ENCODE results near the gene FBXW9.
"Not testable (repeated sequence)": the region's sequence is repeated elsewhere in the genome, so short reads cannot be mapped to it uniquely, and the experiment has no call there.

Gene FBXW9

DNA sequence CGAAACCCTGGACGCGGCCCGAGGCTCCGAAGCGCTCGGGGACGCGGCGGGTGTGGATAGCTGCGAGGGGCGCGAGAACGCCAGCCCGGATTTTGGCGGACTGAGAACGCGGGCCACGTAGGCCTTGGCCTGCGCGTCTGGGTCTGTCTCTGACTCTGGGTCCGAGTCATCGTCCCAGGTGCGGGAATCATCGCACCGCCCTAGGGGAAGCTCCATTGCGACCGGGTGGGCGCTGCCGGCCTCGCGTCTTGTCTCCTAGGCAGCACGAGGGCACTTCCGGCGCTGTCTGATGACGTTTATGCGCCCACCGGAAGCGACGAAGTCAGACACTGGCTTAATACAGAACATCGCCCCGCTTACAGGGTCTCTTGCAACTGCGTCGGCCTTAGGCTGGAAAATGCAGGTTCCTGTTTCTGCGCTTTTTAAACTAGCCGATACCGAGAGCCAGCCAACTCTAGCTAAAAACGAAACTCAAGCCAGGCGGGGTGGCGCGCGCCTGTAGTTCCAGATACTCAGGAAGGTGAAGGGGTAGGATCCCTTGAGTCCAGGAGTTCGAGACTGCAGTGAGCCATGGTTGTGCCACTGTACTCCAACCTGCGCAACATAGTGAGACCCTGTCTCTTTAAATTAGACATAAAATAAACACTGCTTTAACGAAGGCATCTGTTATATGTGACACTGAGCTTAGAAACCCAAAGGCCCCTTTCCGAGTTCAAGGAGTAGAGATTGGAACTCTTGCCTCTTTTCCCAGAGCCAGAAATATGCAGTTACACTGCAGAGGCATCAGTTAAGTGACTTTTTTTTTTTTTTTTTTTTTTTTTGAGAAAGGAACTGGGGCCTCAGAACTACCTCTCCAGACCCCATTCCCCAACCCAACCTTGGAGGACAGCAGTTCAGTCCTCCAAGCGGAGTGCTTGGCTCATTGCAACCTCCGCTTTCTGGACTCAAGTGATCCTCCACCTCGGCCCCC lies at the start of gene FBXW9:
Gene FBXW9 (minus strand): TSS at position 266 of the 970 bp plus-strand sequence. CDS start 50 bp downstream, at position 216.
- DNase-seq (ENCODE audit: low spot score in 2 of 2) (peak; percentile 97 to 99), ATAC-seq (ENCODE audit: low read depth) (peak; percentile 91)
- H3K9me3 Mint-ChIP-seq, result no peaks in the 10 kb centered on the region
- no peaks in the 10 kb centered on the region for H3K27me3 Mint-ChIP-seq
- peaks cover 5% of the 10 kb centered on the region for H3K36me3 Mint-ChIP-seq
- H3K4me1 Mint-ChIP-seq, result peaks cover 3% of the 10 kb centered on the region
- peak within 1 kb of the TSS; percentile 91 for H3K4me3 Mint-ChIP-seq
- H3K27ac Mint-ChIP-seq, result peak within 1 kb of the TSS; percentile 95

DNA sequence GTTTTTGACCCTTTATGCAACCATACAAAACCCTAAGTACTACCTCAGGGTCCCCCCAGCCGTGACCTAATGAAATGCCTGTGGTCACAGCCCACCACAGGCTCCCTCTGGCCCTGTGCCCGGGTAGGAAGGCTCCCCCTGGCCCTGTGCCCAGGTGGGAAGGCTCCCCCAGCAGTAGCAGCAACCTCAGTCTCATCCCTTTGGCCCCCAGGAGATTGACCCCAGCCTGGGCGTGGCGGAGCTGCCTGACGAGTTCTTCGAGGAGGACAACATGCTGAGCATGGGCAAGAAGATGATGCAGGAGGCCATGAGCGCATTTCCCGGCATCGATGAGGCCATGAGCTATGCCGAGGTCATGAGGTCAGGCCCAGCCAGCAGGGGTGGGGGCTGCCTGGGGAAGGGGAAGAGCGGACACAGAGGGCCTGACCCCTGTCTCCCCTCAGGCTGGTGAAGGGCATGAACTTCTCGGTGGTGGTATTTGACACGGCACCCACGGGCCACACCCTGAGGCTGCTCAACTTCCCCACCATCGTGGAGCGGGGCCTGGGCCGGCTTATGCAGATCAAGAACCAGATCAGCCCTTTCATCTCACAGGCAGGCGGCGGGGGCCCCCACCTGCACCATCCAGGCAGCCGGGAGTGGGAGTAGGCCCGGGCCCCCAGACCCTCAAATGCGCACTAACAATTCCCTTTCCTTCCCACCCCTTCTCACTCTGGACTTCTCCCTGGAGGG lies 48.9 kb upstream of the FBXW9 start:
- H3K27me3 Mint-ChIP-seq, result peaks cover 7% of the 10 kb centered on the region
- DNase-seq (ENCODE audit: low spot score in 2 of 2) (no peak), ATAC-seq (ENCODE audit: low read depth) (no peak)
- H3K4me3 Mint-ChIP-seq, result no peak overlapping the region
- H3K27ac Mint-ChIP-seq, result no peak overlapping the region
- H3K36me3 Mint-ChIP-seq, result peaks cover 35% of the 10 kb centered on the region
- H3K9me3 Mint-ChIP-seq, result peaks cover 5% of the 10 kb centered on the region
- peaks cover 6% of the 10 kb centered on the region for H3K4me1 Mint-ChIP-seq

DNA sequence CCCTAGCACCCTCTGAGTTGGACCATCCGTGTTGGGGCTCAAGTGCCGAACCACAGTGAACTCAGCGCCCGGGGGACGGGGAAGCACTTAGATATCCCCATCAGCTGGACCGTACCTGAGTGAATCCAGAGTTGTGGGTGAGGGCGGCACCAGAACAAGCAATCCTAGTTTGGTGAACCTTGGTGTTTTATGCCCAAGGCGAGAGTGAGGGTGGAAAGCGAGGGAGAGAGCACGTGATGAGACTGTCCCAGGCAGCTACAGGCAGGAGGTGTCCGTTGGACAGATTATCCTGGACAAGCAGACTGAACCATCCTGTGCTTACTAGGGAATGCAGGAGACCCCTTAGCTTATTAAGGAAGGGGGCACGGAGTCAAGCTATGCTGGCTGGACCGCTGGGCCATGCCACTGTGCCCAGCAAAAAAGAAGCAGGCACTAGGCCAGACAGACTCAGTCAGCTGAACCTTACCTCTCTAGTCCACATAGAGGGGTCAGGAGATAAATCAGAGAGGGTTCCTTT lies 41.5 kb upstream of the FBXW9 start:
- Mint-ChIP-seq H3K27me3 (no peaks in the 10 kb centered on the region), H3K4me1 (peaks cover 25% of the 10 kb centered on the region), H3K27ac (peak overlapping the region; percentile 96), H3K9me3 (no peaks in the 10 kb centered on the region), H3K4me3 (peak overlapping the region; percentile 100), H3K36me3 (peaks cover 18% of the 10 kb centered on the region)
- ATAC-seq (ENCODE audit: low read depth) (no peak), DNase-seq (ENCODE audit: low spot score in 2 of 2) (no peak)

DNA sequence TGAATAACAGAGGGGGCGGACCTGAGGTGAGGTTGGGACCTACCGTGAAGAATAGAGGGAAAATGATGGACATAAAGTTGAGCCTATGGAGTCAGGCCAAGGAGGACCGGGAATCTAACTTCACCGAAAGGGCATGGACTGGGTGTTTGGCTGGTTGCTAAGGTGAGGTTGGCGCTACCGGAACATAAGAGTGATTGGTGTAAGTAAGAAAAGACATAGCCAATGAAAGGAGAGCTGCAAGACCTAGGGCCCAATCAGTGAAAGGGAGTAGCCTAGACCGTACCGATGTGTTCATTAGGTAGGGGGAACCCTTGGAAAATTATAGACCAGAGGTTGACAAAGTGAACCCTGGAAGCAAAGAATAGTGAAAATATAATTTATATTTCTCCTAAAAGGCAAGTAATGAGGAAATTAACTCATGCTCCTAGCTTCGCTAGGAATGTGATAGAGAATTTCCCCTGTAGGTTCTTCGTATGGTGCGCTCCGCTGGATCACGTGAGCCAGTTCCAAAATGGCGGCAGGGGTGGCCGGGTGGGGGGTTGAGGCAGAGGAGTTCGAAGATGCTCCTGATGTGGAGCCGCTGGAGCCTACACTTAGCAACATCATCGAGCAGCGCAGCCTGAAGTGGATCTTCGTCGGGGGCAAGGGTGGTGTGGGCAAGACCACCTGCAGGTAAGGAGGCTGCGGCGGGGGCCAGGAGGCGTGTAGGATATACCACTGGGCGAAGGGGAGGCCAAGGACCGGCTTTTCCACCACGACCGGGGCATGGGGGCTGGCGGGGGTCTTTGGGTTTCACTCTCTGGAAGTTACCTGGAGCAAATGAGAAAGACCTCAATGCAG lies 40.8 kb upstream of the FBXW9 start, which contains the start of gene GET3:
Gene GET3 (plus strand): TSS at position 503 of the 840 bp plus-strand sequence. CDS start 9 bp downstream, at position 512.
- Mint-ChIP-seq H3K4me3 (peak within 1 kb of the TSS; percentile 100), H3K9me3 (no peaks in the 10 kb centered on the region), H3K27me3 (no peaks in the 10 kb centered on the region), H3K4me1 (peaks cover 26% of the 10 kb centered on the region), H3K27ac (peak within 1 kb of the TSS; percentile 96), H3K36me3 (peaks cover 17% of the 10 kb centered on the region)
- ATAC-seq (ENCODE audit: low read depth) (peak; percentile 77), DNase-seq (ENCODE audit: low spot score in 2 of 2) (peak; percentile 70 to 78)

DNA sequence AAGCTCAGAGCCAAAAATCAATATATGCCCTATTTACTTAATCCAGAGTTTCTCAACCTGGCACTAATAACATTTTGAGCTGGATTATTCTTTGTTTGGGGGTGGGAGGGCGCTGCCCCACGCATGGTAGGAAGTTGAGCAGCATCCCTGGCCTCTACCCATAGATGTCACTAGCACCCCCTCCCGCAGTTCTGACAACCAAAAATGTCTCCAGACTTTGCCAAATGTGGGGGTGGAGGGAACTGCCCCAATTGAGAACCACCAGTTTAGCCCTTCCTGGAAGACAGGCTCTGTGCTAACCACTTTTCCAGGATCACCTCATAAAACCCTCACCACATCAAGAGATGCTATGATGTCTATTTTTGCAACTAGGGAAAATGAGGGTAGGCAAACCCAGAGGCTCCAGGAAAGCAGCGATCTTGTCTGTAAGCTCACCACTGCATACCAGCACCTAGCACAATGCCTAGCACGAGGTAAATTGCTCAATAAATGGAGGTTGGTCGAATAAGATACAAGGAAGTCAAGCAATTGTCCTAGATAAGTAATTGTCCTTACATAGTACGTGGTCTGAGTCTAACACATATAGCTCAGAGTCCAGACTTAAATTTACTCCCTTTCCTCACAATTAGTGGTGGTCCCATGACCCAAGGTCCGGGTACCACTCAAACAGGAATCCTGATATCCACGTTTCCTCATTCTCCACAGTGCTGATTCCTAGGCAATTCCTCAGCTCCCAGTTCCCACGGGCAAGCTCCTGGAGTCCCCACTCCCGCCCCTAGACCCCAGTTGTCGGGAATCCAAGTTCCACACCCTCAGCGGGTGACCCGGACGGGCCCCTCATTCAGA lies 37.2 kb upstream of the FBXW9 start:
- H3K4me3 Mint-ChIP-seq, result peak overlapping the region; percentile 96
- H3K27ac Mint-ChIP-seq, result peak overlapping the region; percentile 99
- peaks cover 17% of the 10 kb centered on the region for H3K36me3 Mint-ChIP-seq
- ATAC-seq (ENCODE audit: low read depth) (peak; percentile 12), DNase-seq (ENCODE audit: low spot score in 2 of 2) (peak in 1 of 2 donors; percentile 52)
- H3K9me3 Mint-ChIP-seq, result no peaks in the 10 kb centered on the region
- no peaks in the 10 kb centered on the region for H3K27me3 Mint-ChIP-seq
- H3K4me1 Mint-ChIP-seq, result peaks cover 40% of the 10 kb centered on the region

DNA sequence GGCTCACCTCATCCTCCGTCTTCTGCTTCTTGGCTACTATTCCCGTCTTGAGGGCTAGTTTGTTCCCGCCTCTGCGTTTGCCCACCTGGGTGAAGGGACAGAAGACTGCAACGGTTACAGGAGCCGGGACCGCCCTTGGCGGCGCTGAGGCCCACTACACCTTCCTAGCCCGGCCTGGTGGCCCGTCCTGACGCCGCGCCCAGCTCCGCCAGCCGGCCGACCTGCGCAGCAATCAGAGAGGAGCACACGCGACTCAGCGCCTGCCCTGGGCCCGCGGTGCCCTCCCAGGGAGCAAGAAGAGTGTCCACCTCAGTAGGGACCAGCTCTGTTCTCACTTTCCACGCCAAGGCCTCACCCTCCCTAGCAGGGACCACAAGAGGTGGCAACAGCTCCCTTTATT lies 34.9 kb upstream of the FBXW9 start:
- Mint-ChIP-seq H3K27ac (no peak overlapping the region), H3K36me3 (peaks cover 15% of the 10 kb centered on the region)

DNA sequence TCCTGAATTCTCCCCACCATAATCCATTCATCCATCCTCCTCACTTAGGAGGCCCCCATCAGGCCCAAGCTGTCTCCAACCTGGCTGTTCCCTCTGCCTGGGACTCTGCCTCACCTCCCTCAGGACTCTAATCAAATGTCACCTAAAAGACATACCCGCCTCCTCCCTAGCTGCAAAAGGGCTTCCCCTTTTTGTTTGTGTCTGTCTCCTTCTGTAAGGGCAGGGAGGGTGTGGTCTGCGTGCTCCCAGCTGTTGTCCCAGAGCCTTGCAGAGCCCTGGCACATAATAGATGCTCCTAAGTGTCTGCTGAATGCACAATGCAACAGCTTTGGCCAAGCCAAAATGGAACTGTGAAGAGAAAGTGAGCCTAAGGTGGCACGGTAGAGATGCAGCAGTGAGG lies 33.6 kb upstream of the FBXW9 start:
- H3K9me3 Mint-ChIP-seq, result no peaks in the 10 kb centered on the region
- DNase-seq (ENCODE audit: low spot score in 2 of 2) (no peak), ATAC-seq (ENCODE audit: low read depth) (peak; percentile 24)
- H3K27ac Mint-ChIP-seq, result peak overlapping the region; percentile 84
- H3K4me1 Mint-ChIP-seq, result peaks cover 31% of the 10 kb centered on the region
- H3K4me3 Mint-ChIP-seq, result peak overlapping the region; percentile 76
- no peaks in the 10 kb centered on the region for H3K27me3 Mint-ChIP-seq
- peaks cover 15% of the 10 kb centered on the region for H3K36me3 Mint-ChIP-seq

More for the DNA sequence above, 34.9 kb upstream of the FBXW9 start:
- Mint-ChIP-seq H3K27me3 (no peaks in the 10 kb centered on the region), H3K4me1 (peaks cover 31% of the 10 kb centered on the region), H3K9me3 (no peaks in the 10 kb centered on the region), H3K4me3 (no peak overlapping the region)
- no peak for ATAC-seq (ENCODE audit: low read depth)
- DNase-seq (ENCODE audit: low spot score in 2 of 2), result no peak

DNA sequence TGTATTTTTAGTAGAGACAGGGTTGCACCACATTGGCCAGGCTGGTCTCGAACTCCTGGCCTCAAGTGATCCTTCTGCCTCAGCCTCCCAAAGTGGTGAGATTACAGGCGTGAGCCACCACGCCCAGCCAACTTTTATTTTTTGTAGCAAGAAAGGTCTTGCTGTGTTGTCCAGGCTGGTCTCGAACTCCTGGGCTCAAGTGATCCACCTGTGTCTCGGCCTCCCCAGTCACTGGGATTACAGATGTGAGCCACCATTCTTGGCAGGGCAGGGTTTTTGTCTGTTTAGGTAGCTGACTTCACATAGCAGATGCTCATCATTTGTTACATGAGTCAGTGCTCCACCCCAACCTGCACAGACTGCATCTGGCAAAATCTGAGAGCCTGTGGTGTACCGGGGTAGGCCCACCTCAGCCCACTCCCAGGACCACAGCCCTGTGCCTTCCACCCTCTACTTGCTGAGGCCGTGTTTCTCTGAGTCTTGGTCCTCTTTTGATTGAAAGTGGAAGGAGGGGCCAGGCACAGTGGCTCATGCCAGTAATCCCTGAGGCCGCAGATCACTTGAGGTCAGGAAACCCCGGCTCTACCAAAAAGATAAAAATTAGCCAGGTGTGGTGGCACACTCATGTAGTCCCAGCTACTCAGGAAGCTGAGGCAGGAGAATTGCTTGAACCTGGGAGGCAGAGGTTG lies 31.5 kb upstream of the FBXW9 start:
- Mint-ChIP-seq H3K4me3 (no peak overlapping the region), H3K4me1 (peaks cover 35% of the 10 kb centered on the region), H3K27ac (no peak overlapping the region), H3K27me3 (no peaks in the 10 kb centered on the region), H3K9me3 (no peaks in the 10 kb centered on the region), H3K36me3 (peaks cover 13% of the 10 kb centered on the region)
- ATAC-seq (ENCODE audit: low read depth) (no peak), DNase-seq (ENCODE audit: low spot score in 2 of 2) (no peak)

DNA sequence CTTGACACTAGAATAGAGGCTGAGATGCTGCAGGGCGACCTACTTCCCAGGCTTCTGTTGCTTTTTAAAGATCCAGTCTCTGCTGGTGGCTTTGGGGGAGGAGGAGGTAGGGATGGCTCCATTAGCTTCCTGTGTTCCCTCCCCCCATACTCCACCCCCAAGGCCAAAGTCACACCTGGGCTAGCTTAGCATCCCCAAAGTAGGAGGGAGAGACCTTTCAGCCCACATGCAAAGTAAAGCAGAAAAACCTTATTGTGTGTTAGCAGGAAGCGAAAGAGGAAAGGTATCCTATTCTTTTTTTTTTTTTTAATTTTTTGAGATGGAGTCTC lies 30.5 kb upstream of the FBXW9 start:
- H3K4me3 Mint-ChIP-seq, result no peak overlapping the region
- no peaks in the 10 kb centered on the region for H3K9me3 Mint-ChIP-seq
- H3K27ac Mint-ChIP-seq, result no peak overlapping the region
- no peaks in the 10 kb centered on the region for H3K27me3 Mint-ChIP-seq
- ATAC-seq (ENCODE audit: low read depth) (no peak), DNase-seq (ENCODE audit: low spot score in 2 of 2) (no peak)
- H3K36me3 Mint-ChIP-seq, result peaks cover 10% of the 10 kb centered on the region
- peaks cover 38% of the 10 kb centered on the region for H3K4me1 Mint-ChIP-seq

DNA sequence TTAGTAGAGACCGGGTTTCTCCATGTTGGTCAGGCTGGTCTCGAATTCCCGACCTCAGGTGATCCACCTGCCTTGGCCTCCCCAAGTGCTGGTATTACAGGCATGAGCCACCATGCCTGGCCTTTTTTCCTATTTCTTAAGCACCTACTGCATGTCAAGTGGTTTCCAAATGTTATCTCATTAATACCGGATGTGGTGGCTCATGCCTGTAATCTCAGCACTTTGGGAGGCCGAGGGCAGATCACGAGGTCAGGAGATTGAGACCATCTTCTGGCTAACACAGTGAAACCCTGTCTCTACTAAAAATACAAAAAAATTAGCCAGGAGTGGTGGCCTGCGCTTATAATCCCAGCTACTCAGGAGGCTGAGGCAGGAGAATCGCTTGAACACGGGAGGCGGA lies 29.2 kb upstream of the FBXW9 start:
- H3K4me1 Mint-ChIP-seq, result peaks cover 46% of the 10 kb centered on the region
- not testable (repeated sequence) for H3K36me3 Mint-ChIP-seq; H3K27me3 Mint-ChIP-seq; H3K4me3 Mint-ChIP-seq; DNase-seq (ENCODE audit: low spot score in 2 of 2); ATAC-seq (ENCODE audit: low read depth); H3K9me3 Mint-ChIP-seq; H3K27ac Mint-ChIP-seq

DNA sequence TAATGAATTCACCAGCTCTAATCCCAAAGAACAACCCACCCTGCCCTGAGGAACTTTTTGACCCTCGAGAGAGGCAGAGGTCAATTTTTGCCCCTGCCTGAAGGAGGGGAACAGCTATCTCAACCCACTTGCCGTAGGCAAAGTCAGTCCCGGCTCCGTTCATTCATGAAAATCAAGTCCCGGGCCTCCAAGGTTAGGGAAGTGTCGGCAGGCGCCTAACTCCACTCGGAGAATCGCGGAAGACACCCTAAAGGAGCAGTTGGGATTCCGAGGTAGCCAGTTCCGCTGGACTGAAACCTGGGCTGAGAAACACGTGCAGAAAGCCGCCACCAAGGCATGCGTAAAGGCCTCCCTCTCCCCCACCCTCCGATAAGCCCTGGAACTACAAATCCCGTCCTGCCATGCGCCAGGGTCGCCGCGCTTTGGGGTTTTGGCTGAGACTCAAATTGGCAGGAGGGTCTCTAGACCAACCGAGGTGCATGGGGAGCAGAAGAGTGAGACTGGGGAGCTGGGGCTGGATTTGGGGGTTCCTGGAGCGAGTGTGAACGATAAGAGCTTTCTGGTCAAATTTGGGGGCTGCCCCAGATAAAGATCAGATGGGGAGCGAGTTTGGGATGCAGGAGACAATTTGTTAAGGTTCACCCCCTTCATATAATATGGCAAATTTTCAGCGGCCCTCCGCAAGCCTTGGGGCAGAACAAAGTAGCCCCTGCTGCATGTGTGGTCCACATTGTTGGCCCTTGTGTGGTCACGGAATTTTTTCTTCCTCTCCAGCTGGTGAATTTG lies 27.4 kb upstream of the FBXW9 start, which contains the start of gene TNPO2:
Gene TNPO2 (minus strand): TSS at position 292 of the 786 bp plus-strand sequence. CDS start 2,955 bp downstream, outside the sequence.
- Mint-ChIP-seq H3K4me3 (peak within 1 kb of the TSS; percentile 88), H3K9me3 (no peaks in the 10 kb centered on the region), H3K27me3 (no peaks in the 10 kb centered on the region), H3K36me3 (no peaks in the 10 kb centered on the region), H3K4me1 (peaks cover 38% of the 10 kb centered on the region), H3K27ac (peak within 1 kb of the TSS; percentile 91)
- ATAC-seq (ENCODE audit: low read depth) (peak; percentile 34), DNase-seq (ENCODE audit: low spot score in 2 of 2) (peak; percentile 42 to 63)

DNA sequence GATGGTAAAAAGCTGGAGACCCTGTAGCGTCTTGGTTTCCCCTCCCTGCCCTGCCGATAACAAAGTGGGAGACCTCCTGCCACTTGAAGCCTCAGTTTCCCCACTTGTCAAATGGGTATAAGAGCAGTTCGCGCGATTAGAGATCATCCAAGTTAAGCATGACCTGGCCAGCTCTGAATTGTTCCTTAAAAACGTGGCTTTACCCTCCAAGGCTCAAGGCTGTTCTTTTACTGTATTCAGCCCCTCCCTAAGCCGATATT lies 26.9 kb upstream of the FBXW9 start:
- peak overlapping the region; percentile 88 for H3K4me3 Mint-ChIP-seq
- H3K4me1 Mint-ChIP-seq, result peaks cover 38% of the 10 kb centered on the region
- no peaks in the 10 kb centered on the region for H3K9me3 Mint-ChIP-seq
- peaks cover 3% of the 10 kb centered on the region for H3K36me3 Mint-ChIP-seq
- ATAC-seq (ENCODE audit: low read depth), result no peak
- peak overlapping the region; percentile 46 for H3K27ac Mint-ChIP-seq
- H3K27me3 Mint-ChIP-seq, result no peaks in the 10 kb centered on the region
- no peak for DNase-seq (ENCODE audit: low spot score in 2 of 2)

Measured in memory B cell (primary cell).